Measurements from ENCODE around the gene SLC5A11.
A peak's percentile ranks its signal among the peaks of the same experiment; 100 is the strongest.
"Not testable (repeated sequence)": the region's sequence is repeated elsewhere in the genome, so short reads cannot be mapped to it uniquely, and the experiment has no call there.

Gene SLC5A11

DNA sequence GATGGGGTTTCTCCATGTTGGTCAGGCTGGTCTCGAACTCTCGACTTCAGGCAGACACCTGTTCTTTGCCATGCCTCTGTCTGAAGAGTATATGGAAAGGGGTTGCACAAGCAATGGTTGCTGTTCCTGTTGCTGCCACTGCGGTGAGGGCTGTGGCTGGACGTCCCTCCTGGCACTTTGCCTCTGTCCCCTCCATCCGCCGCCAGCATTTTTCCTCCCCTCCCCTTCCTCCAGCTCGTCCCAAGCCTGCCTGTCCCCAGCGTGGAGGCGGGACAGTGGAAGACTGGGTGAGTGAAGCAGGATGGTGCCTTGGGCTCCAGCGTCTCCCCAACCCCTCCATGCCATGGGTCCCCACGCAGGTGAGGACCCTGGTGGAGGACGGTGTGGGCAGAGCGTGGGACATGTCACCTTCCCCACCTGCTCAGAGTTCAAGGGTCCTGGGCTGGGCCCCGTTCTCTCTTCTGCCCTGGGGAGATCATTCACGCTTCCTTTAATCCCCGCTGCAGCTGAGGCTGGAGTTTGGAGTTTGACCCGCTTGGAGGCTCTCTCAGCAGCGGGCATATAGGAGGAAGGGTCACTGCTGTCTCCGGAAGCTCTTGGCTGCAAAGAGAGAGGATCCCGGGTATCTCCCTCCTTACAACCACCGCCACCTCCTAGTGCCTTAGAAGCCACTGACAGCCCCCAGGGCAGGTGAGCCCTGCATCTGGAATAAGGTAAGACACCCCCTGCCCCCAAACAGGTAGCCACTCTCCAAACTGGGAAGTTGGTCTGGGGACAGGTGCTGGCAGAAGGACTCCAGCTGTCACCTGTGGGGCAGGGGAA lies at the start of gene SLC5A11:
TSS of gene SLC5A11 (plus strand) at position 238 of the 822 bp plus-strand sequence. CDS start 12,681 bp downstream, outside the sequence.
- DNase-seq: no peak

DNA sequence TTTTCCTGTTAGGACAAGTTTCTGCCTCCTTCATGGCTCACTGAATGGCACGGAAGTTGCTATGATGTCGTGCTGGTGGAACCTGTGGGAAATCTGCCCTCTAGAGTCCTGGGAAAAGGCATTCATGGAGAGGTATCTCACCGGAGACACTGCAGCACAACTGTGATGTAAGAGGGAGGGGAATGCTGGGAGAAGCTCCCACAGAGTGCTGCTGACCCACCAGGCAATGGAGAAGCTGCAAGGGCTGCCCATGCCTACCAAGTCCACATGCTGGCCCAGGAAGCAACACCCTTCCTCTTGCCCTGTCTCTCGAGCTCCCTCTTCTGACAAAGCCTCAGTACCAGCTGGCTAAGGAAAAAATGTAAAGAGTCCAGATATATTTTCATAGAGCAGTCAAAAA lies 45.2 kb upstream of the SLC5A11 start:
- peak; percentile 17 for DNase-seq

DNA sequence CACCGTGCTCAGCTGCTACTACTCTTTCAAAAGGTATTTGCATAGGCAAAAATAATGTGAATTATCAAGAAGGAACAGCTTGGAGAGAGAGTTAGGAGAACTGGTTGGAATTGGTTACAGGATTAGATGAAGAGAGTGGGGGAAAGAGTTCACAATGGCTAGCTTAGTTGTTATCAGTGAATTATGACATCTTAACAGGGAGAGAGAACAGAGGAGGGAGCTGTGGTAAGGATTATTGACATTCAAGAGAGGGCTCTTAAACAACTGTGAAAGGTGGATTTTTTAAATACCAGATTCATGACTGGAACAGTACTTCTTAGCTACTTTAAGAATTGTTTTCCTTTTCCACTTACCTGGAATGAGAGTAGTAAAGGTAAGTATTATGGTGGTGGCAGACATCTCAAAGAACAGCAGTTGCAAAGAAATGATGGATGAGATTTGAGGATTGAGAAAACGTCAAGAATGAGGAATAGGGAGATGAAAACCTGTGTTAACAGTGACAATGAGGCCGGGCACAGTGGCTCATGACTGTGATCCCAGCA lies 43.9 kb upstream of the SLC5A11 start:
- no peak for DNase-seq

- DNase-seq: no peak
These were observed 40.3 kb upstream of the SLC5A11 start for GRCh38 chr16:24805484-24805883.

DNA sequence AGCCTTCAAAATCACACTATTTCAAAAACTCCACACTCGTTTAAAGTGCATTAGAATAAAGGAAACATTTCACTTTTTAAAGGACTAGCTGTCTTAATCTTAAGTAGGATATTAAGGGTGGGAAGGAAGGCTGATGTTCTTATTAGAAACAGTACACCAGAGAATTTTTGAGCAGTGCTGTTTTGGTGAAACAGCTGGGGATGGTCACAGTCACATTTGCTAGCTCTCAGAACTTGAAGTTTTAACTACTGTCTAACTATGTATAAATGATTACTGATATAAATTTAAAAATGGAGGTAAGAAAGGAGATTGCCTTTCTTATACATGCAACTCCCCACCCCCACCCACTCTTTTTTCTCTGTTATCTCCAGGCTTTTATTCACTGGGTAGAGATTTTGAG lies 38.5 kb upstream of the SLC5A11 start:
- no peak for DNase-seq

GRCh38 chr16:24810951-24811843 lies 34.6 kb upstream of the SLC5A11 start:
- DNase-seq: no peak

- DNase-seq: not testable (repeated sequence)
These were observed 33.0 kb upstream of the SLC5A11 start for GRCh38 chr16:24812813-24813212.

GRCh38 chr16:24815021-24815420 lies 30.7 kb upstream of the SLC5A11 start:
- no peak for DNase-seq

DNA sequence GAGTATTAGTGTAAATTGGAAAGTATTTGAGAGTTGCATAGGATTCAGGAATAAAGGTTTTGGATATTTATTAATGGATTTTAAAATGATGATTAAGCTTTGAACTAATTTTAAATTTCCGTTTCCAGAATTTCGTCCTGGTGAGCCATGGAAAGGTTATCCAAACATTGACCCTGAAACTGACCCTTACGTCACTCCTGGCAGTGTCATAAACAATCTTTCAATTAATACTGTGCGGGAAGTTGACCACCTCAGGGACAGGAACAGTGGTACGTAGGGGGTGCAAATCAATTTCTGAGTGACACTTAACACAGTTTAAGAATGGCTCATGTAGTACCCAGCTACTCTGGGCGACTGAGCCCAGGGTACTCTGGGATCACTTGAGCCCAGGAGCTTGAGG lies 29.1 kb upstream of the SLC5A11 start:
- DNase-seq: no peak

GRCh38 chr16:24819462-24820040 lies 26.2 kb upstream of the SLC5A11 start:
- no peak for DNase-seq

DNA sequence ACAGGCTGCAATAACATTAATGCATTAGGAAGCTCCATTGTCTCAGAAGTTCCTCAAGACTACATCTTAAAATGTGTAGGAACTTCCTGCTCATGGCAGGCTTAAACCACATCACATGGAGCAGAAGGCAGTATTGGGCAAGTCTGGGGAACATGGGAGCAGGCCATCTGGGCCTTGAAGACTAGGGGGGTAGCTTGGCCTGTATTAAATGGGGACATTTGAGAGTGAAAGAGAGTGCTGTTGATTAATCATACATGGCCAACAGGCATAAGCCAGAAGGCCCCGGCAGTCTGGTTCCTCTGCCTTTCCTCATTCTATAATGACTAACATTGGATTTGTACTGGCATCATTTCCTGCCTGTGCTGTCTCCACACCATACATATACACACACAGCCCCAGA lies 25.2 kb upstream of the SLC5A11 start:
- DNase-seq: no peak

- no peak for DNase-seq
These were observed 24.6 kb upstream of the SLC5A11 start for GRCh38 chr16:24821129-24821528.

GRCh38 chr16:24822542-24822941 lies 23.2 kb upstream of the SLC5A11 start:
- no peak for DNase-seq

GRCh38 chr16:24822974-24823373 lies 22.8 kb upstream of the SLC5A11 start:
- no peak for DNase-seq

DNA sequence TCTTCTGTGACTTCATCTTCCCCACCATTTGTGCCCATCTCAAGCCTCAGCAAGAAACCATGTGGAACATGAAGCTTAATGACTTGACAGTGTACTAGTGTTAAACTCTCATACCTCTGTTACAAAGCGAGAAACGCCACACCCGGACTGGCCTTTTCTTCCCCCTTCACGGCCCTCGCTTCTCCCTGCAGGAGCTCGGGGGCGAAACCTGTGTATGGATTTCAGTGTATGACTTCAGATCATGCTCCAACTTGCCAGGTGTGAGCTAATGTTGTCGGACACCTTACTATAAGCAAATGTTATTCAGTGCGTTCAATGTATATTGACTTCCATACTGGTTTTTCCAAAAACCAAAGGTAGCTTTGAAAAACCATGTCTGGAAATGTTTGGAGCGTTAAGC lies 20.1 kb upstream of the SLC5A11 start:
- DNase-seq: no peak

DNA sequence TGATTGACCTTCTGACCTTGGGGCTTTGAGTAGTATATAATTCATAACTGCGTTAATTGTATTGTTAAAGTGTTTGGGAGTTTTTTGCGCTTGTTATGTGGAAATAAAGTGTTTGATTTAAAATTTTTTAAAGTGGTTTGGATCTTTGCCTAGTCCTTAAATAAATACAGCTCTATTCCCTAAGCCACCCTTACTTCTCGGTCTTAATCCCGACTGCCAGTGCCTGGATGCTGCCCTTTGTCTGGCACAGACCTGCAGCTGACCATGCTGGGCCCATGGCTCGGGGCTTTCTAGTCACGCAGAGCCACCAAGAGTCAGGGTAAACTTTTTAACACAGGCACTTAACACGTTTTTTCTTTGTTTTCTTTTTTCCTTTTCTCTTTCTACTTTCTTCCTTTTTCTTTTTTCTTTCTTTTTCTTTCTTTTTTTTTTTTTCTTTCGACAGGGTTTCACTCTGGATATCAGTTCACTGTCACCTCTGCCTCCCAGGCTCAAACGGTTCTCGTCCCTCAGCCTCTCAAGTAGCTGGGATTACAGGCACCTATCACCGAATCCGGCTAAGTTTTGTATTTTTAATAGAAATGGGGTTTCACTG lies 19.6 kb upstream of the SLC5A11 start:
- no peak for DNase-seq

DNA sequence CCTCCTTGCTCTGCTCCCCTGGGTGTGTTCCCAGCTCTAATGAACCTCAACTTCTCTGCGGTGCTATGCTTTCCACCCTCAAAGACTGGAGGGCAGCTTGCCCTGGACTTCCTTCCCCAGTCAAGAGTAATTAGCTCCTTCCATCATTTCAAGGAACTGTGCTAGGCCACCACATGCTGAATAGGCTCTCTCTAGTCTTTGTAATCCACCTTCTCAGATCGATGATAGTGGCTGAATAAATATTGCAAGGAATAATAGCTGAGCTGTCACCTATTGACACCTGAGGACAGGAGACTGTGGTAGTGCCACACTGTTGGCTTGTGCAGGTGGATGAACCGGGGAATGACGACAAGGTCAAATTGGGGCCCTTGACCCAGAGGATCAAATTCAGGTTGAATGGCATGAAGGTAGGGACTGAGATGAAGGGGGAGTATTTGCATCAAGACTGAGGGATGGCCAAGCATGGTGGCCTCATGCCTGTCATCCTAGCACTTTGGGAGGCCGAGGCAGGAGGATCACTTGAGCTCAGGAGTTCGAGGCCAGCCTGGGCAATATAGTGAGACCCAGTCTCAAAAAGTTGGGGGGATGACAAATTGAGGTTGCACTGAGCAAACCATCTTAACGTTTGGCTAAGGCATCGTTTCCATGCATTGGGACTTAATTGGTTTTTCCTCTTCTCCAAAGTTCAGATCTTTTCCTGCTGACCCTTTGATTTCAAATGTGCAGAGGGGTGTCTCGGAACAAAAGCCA lies 18.8 kb upstream of the SLC5A11 start:
- DNase-seq: no peak

GRCh38 chr16:24829153-24829552 lies 16.6 kb upstream of the SLC5A11 start:
- no peak for DNase-seq

GRCh38 chr16:24833352-24833751 lies 12.4 kb upstream of the SLC5A11 start:
- DNase-seq: no peak

DNA sequence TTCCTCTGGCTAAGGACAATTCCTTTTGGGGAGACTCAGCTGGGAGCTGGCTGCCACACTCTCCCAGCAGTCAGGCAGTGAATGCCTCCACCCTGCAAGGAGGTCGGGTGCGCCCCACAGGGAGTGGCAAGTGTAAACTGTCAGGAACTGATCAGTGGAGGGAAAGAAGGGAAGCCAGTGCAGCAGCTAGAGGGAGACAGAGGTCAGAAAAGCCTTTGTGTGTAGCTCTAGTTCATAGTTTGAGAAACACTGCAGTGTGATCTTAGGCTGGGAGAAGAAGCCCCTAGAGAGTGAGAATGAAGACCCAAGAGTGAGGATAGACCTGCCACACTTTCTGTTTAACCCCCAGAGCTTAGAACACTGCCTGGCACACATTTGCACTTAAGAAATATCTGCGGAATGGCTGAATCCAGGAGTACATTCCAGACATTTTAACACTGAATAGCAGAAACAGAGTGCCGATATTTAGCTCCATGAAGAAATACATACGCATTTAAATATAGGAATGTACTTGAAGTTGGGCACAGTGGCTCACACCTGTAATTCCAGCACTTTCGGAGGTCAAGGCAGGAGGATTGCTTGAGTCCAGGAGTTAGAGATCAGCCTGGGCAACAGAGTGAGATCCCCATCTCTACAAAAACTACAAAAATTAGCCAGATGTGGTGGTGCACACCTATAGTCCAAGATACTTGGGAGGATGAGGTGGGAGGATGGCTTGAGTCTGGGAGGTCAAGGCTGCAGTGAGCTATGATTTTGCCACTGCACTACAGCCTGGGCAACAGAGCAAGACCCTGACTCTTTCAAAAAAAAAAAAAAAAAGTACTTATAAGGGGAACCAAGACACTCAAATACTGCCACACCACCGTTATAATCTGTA lies 11.1 kb upstream of the SLC5A11 start:
- DNase-seq: peak; percentile 30

DNA sequence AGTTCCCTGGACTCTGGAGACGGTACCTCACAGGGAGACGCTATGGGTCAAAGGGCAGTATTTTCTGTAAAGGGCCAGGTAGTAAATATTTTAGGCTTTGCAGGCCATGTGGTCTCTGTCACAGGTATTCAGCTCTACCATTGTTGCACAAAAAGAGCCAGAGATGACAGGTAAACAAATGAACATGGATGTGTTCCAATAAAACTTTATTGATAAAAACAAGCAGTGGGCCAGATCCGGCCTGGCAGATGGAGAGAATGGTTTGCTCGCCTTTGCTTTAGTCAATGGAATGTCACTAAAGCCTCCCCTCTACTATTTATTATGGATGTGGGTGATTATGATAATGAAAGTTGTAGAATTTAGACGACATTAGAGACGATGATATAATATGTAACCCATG lies 8.9 kb upstream of the SLC5A11 start:
- no peak for DNase-seq

Measured in fibroblast of upper back skin (primary cell).